Transverse colon (tissue), 3 donors: ENCODE results near the gene ARHGAP8.

Source experiments
- POLR2A ChIP-seq: fragments of 450-650 bp; IDR thresholded peaks from one replicate; pipeline ENCODE4 v1.6.1; 2016; ENCODE audit warnings: antibody characterized with exemption, mild to moderate bottlenecking, moderate library complexity
- TF ChIP-seq, protein P1 (sequence below), 5 experiments: fragments of 200-600 bp in 3 of 5; fragments of 450-650 bp in 2 of 5; sonication (generic) in 3 of 5; IDR thresholded peaks; 1 replicate in 2 of 5; 2 replicates in 3 of 5; pipeline ENCODE4 v1.5.1; 2016 to 2017; ENCODE audit warnings: antibody characterized with exemption in 5 of 5, inconsistent platforms in 3 of 5, mild to moderate bottlenecking in 2 of 5, moderate library complexity in 1 of 5

DNA sequence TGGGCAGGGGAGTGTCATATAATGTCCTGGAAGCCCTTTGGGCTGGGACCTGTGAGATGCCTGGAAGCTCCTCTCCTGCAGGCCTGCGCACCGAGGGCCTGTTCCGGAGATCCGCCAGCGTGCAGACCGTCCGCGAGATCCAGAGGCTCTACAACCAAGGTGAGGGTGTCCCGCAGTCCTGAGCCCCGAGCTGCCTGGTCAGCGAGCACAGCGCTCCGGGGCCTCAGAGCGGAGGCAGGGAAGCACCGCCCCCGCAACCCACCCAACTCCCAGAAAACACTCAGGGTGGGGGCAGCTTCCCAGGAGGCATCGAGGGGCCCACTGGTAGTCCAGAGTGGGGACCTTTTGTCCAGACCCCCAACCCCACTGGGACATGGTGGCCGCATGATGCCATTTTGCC lies 95.5 kb downstream of the ARHGAP8 start:
- TF ChIP-seq, protein P1, sequence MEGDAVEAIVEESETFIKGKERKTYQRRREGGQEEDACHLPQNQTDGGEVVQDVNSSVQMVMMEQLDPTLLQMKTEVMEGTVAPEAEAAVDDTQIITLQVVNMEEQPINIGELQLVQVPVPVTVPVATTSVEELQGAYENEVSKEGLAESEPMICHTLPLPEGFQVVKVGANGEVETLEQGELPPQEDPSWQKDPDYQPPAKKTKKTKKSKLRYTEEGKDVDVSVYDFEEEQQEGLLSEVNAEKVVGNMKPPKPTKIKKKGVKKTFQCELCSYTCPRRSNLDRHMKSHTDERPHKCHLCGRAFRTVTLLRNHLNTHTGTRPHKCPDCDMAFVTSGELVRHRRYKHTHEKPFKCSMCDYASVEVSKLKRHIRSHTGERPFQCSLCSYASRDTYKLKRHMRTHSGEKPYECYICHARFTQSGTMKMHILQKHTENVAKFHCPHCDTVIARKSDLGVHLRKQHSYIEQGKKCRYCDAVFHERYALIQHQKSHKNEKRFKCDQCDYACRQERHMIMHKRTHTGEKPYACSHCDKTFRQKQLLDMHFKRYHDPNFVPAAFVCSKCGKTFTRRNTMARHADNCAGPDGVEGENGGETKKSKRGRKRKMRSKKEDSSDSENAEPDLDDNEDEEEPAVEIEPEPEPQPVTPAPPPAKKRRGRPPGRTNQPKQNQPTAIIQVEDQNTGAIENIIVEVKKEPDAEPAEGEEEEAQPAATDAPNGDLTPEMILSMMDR (IDR thresholded peaks at IDR 0.05), result no peak
- TF ChIP-seq POLR2A, result no peak
